ENCODE results near the gene DPP7. TPM values are rescaled to one million over a fixed set of nuclear protein-coding genes. Genes with fewer than 3 reads are reported as not detected.
A peak's percentile ranks its signal among the peaks of the same experiment; 100 is the strongest.

DPP7 gene
- total and polyA plus RNA-seq, 2 experiments from 2014 or later: 206 to 544 TPM

DNA sequence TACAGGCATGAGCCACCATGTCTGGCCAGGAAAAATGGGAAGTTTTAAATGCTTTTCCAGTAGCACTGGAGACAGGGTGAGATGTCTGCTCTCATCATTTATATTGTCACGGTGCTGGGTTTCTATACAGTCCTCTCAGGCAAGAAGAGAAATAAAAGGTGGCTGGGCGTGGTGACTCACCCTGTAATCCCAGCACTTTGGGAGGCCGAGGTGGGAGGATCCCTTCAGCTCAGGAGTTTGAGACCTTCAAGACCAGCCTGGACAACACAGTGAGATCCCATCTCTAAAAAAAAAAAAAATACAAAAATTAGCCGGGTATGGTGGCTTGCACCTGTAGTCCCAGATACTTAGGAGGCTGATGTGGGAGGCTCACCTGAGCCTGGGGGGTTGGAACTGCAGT, 19.7 kb upstream of the DPP7 start:
- H3K79me2 ChIP-seq: peaks cover 1% of the 10 kb centered on the region
- H3K9me2 ChIP-seq (replicated peaks; ENCODE audit: insufficient read depth): no peaks in the 10 kb centered on the region
- no peak overlapping the region for H3K27ac ChIP-seq
- no peak overlapping the region for H3K4me3 ChIP-seq
- H3K27me3 ChIP-seq: peaks cover 34% of the 10 kb centered on the region
- TF ChIP-seq EZH2phosphoT487 (IDR thresholded peaks at IDR 0.05; ENCODE audit: low read depth, severe bottlenecking, unreplicated experiment) (no peak), EZH2 (IDR thresholded peaks at IDR 0.05; ENCODE audit: borderline replicate concordance) (no peak)
- TF ChIP-seq, protein P1, sequence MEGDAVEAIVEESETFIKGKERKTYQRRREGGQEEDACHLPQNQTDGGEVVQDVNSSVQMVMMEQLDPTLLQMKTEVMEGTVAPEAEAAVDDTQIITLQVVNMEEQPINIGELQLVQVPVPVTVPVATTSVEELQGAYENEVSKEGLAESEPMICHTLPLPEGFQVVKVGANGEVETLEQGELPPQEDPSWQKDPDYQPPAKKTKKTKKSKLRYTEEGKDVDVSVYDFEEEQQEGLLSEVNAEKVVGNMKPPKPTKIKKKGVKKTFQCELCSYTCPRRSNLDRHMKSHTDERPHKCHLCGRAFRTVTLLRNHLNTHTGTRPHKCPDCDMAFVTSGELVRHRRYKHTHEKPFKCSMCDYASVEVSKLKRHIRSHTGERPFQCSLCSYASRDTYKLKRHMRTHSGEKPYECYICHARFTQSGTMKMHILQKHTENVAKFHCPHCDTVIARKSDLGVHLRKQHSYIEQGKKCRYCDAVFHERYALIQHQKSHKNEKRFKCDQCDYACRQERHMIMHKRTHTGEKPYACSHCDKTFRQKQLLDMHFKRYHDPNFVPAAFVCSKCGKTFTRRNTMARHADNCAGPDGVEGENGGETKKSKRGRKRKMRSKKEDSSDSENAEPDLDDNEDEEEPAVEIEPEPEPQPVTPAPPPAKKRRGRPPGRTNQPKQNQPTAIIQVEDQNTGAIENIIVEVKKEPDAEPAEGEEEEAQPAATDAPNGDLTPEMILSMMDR (IDR thresholded peaks at IDR 0.05; ENCODE audit: poor library complexity): no peak
- H3K9me3 ChIP-seq (ENCODE audit: low read depth): no peaks in the 10 kb centered on the region
- no peaks in the 10 kb centered on the region for H3K4me1 ChIP-seq (ENCODE audit: insufficient read depth)
- H3K4me2 ChIP-seq: no peak overlapping the region
- H3K36me3 ChIP-seq (replicated peaks; ENCODE audit: insufficient read depth, low read depth): no peaks in the 10 kb centered on the region
- no peak overlapping the region for H2AFZ ChIP-seq
- WGBS (ENCODE audit: low lambda C conversion rate, missing lambda C conversion rate): 80% methylated on average over 4 of the region's 4 CpGs
- no peak for DNase-seq (ENCODE audit: low spot score)
- H4K20me1 ChIP-seq (ENCODE audit: insufficient read depth, poor library complexity, severe bottlenecking): no peaks in the 10 kb centered on the region

DNA sequence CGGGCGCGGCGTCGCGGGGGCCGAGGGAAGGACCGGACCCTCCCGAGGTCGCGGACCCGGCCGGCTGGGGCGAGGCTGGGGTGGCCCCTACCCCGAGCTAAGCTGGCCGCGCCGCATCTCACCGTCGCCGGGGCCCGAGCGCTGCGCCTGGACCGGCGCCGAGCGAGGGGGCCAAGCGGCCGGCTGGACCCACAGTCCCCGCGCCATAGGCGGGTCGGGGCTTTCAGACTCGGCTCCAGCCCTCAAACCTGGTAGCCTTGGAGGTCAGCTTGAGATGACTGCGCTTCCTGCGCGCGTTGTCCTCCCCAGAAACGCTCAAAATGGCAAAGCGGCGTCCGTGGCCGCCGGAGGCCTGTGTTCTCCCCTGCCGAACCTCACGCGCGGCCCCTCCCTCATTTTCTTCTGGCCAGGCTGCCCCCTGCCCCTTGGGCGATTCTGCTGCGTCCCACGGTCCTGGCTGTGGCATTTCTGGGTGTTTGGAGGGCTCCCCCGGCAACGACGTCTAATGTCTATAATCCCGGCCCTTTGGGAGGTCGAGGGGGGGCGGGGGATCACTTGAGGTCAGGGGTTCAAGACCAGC, 15.7 kb upstream of the DPP7 start:
- no peak for DNase-seq (ENCODE audit: low spot score)
- no peaks in the 10 kb centered on the region for H3K9me3 ChIP-seq (ENCODE audit: low read depth)
- no peaks in the 10 kb centered on the region for H4K20me1 ChIP-seq (ENCODE audit: insufficient read depth, poor library complexity, severe bottlenecking)
- peak overlapping the region; percentile 46 for H2AFZ ChIP-seq
- peaks cover 30% of the 10 kb centered on the region for H3K79me2 ChIP-seq
- no peaks in the 10 kb centered on the region for H3K36me3 ChIP-seq (replicated peaks; ENCODE audit: insufficient read depth, low read depth)
- peaks cover 18% of the 10 kb centered on the region for H3K4me1 ChIP-seq (ENCODE audit: insufficient read depth)
- H3K4me2 ChIP-seq: peak overlapping the region; percentile 94
- 7% methylated on average over 54 of the region's 58 CpGs for WGBS (ENCODE audit: low lambda C conversion rate, missing lambda C conversion rate)
- H3K4me3 ChIP-seq: peak overlapping the region; percentile 62
- no peaks in the 10 kb centered on the region for H3K9me2 ChIP-seq (replicated peaks; ENCODE audit: insufficient read depth)
- H3K27ac ChIP-seq: peak overlapping the region; percentile 46
- no peaks in the 10 kb centered on the region for H3K27me3 ChIP-seq
- TF ChIP-seq, protein P1 (IDR thresholded peaks at IDR 0.05; ENCODE audit: poor library complexity): no peak
- TF ChIP-seq EZH2 (IDR thresholded peaks at IDR 0.05; ENCODE audit: borderline replicate concordance) (no peak), EZH2phosphoT487 (IDR thresholded peaks at IDR 0.05; ENCODE audit: low read depth, severe bottlenecking, unreplicated experiment) (no peak)

DNA sequence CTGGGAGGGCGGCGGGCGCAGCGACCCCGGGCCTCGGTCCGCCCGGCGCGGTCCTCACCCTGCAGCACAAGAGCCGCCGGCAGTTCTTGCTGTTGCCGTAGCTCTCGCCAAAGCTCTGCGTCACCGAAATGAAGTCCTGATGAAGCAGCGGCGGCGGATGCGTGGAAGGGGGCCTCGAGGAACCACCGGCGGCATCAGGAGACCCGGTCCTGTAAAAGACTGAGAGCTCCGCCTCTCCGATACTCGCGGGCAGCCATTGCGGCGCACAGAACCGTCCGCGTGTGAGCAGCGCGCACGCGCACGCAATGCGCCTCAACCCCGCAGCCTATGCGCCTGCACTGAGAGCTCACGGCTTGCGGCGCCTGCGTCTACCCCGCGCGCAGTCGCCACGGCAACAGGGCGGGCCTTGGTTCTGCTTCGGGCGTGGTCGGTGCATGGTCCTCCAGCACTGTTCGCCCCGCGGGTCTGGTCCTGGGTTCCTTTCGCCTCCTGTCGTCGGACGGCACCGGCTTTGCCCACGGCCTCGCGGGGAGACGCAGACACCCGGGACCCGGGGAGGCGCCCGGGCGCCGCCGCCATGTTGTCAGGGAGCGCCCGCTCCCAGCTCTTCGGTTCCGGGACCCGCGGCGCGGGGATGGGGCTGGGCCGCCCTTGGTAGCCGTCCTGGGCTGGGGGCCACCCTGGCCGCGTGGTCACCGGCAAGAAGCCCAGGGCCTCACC, 15.1 kb upstream of the DPP7 start:
- H3K4me2 ChIP-seq: peak overlapping the region; percentile 94
- H3K9me3 ChIP-seq (ENCODE audit: low read depth): no peaks in the 10 kb centered on the region
- no peak for TF ChIP-seq EZH2phosphoT487 (IDR thresholded peaks at IDR 0.05; ENCODE audit: low read depth, severe bottlenecking, unreplicated experiment)
- TF ChIP-seq, protein P1 (IDR thresholded peaks at IDR 0.05; ENCODE audit: poor library complexity): no peak
- no peaks in the 10 kb centered on the region for H3K36me3 ChIP-seq (replicated peaks; ENCODE audit: insufficient read depth, low read depth)
- DNase-seq (ENCODE audit: low spot score): peak; percentile 95
- WGBS (ENCODE audit: low lambda C conversion rate, missing lambda C conversion rate): 0% methylated on average over 67 of the region's 86 CpGs
- H2AFZ ChIP-seq: peak overlapping the region; percentile 46
- H3K4me3 ChIP-seq: peak overlapping the region; percentile 62
- no peaks in the 10 kb centered on the region for H4K20me1 ChIP-seq (ENCODE audit: insufficient read depth, poor library complexity, severe bottlenecking)
- peaks cover 37% of the 10 kb centered on the region for H3K79me2 ChIP-seq
- H3K27ac ChIP-seq: peak overlapping the region; percentile 71
- H3K9me2 ChIP-seq (replicated peaks; ENCODE audit: insufficient read depth): no peaks in the 10 kb centered on the region
- no peaks in the 10 kb centered on the region for H3K27me3 ChIP-seq
- H3K4me1 ChIP-seq (ENCODE audit: insufficient read depth): peaks cover 18% of the 10 kb centered on the region

Data from hepatocyte (in vitro differentiated cells).